ENCODE data around the gene TM9SF4. TPM values are rescaled to one million over a fixed set of nuclear protein-coding genes. Genes with fewer than 3 reads are reported as not detected.

The TM9SF4 gene
- polyA plus RNA-seq, 1 experiment: 75.6 TPM

DNA sequence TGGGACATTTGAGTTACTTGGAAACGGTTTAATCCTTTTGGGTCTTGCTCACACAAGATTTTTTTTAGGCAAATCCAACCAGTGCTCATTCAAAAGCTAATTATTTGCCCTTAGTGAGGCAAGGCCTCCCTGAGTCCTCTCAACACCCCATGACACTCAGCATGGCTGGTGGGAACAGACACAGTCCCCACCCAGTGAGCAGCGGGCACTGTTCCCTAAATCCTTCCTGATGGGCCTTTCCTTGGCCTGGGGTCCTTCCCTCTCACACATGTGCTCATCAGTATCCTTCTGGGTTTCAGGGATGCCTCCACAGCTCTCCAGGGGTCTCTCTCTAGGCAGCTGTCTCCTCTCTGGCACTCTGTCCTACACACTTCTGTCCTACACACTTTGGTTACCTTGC is 70.0 kb downstream of the TM9SF4 start:
- POLR2A ChIA-PET: no interaction called here
- no peak overlapping the region for H3K27ac ChIP-seq (ENCODE audit: low read depth, low read length)
- no peaks in the 10 kb centered on the region for H3K27me3 ChIP-seq (ENCODE audit: control insufficient read depth, insufficient read depth, low read length)
- H3K9me3 ChIP-seq (ENCODE audit: control insufficient read depth, insufficient read depth, low read length): no peaks in the 10 kb centered on the region
- H3K4me3 ChIP-seq (ENCODE audit: low read depth, low read length): no peak overlapping the region
- no peak for DNase-seq (ENCODE audit: low read depth, low spot score)
- TF ChIP-seq CTCF (IDR thresholded peaks at IDR 0.05; ENCODE audit: low read depth, low read length): no peak
- CTCF ChIA-PET: no interaction called here

DNA sequence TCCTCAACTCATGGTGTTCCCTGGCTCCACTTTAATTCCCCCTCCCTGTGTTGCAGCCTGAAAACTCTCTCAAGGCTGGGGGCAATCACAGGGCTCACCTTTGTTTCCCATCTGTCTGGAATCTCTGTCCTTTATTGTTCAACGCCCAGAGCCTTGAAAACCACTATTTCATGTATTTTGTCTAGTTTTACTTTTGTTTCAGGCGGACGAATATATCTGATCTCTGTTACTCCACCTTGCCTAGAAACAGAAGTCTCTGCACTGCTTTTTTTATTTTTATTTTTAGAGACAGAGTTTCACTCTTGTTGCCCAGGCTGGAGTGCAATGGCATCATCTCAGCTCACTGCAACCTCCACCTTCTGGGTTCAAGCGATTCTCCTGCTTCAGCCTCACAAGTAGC is 70.4 kb downstream of the TM9SF4 start:
- POLR2A ChIA-PET: no interaction called here
- no peak for DNase-seq (ENCODE audit: low read depth, low spot score)
- Histone ChIP-seq H3K4me3 (ENCODE audit: low read depth, low read length) (no peak overlapping the region), H3K9me3 (ENCODE audit: control insufficient read depth, insufficient read depth, low read length) (no peaks in the 10 kb centered on the region), H3K27me3 (ENCODE audit: control insufficient read depth, insufficient read depth, low read length) (no peaks in the 10 kb centered on the region), H3K27ac (ENCODE audit: low read depth, low read length) (no peak overlapping the region)
- CTCF ChIA-PET: no interaction called here
- TF ChIP-seq CTCF (IDR thresholded peaks at IDR 0.05; ENCODE audit: low read depth, low read length): no peak

GRCh38 chr20:32181606-32182005 is 72.1 kb downstream of the TM9SF4 start:
- no peak for TF ChIP-seq CTCF (IDR thresholded peaks at IDR 0.05; ENCODE audit: low read depth, low read length)
- DNase-seq (ENCODE audit: low read depth, low spot score): no peak
- no peaks in the 10 kb centered on the region for H3K9me3 ChIP-seq (ENCODE audit: control insufficient read depth, insufficient read depth, low read length)
- H3K27ac ChIP-seq (ENCODE audit: low read depth, low read length): no peak overlapping the region
- CTCF ChIA-PET: no interaction called here
- H3K4me3 ChIP-seq (ENCODE audit: low read depth, low read length): no peak overlapping the region
- no peaks in the 10 kb centered on the region for H3K27me3 ChIP-seq (ENCODE audit: control insufficient read depth, insufficient read depth, low read length)
- POLR2A ChIA-PET: no interaction called here

- ChIA-PET POLR2A (interaction anchor here (0.5 kb wide), 1 partner anchor 302 kb away, joined by 3 read pairs; no protein-coding TSS in a partner anchor), CTCF (no interaction called here)
- TF ChIP-seq CTCF (IDR thresholded peaks at IDR 0.05; ENCODE audit: low read depth, low read length): no peak
- Histone ChIP-seq H3K9me3 (ENCODE audit: control insufficient read depth, insufficient read depth, low read length) (no peaks in the 10 kb centered on the region), H3K27ac (ENCODE audit: low read depth, low read length) (no peak overlapping the region), H3K4me3 (ENCODE audit: low read depth, low read length) (no peak overlapping the region), H3K27me3 (ENCODE audit: control insufficient read depth, insufficient read depth, low read length) (no peaks in the 10 kb centered on the region)
- DNase-seq (ENCODE audit: low read depth, low spot score): no peak
Measured at GRCh38 chr20:32183947-32184635, 74.6 kb downstream of the TM9SF4 start.

- no peak overlapping the region for H3K27ac ChIP-seq (ENCODE audit: low read depth, low read length)
- no peaks in the 10 kb centered on the region for H3K27me3 ChIP-seq (ENCODE audit: control insufficient read depth, insufficient read depth, low read length)
- TF ChIP-seq CTCF (IDR thresholded peaks at IDR 0.05; ENCODE audit: low read depth, low read length): no peak
- CTCF ChIA-PET: no interaction called here
- POLR2A ChIA-PET: no interaction called here
- no peak for DNase-seq (ENCODE audit: low read depth, low spot score)
- no peaks in the 10 kb centered on the region for H3K9me3 ChIP-seq (ENCODE audit: control insufficient read depth, insufficient read depth, low read length)
- H3K4me3 ChIP-seq (ENCODE audit: low read depth, low read length): no peak overlapping the region
Measured at GRCh38 chr20:32184961-32185603, 75.6 kb downstream of the TM9SF4 start.
